Iris pigment epithelial cell (primary cell): ENCODE measurements around the gene SCGB1A1.
"Not testable (repeated sequence)": the region's sequence is repeated elsewhere in the genome, so short reads cannot be mapped to it uniquely, and the experiment has no call there.

ENCODE experiments used
- DNase-seq: peaks from one replicate; pipeline ENCODE4 v3.0.0-alpha.2; 2011; ENCODE audit warnings: low read depth

The SCGB1A1 gene

DNA sequence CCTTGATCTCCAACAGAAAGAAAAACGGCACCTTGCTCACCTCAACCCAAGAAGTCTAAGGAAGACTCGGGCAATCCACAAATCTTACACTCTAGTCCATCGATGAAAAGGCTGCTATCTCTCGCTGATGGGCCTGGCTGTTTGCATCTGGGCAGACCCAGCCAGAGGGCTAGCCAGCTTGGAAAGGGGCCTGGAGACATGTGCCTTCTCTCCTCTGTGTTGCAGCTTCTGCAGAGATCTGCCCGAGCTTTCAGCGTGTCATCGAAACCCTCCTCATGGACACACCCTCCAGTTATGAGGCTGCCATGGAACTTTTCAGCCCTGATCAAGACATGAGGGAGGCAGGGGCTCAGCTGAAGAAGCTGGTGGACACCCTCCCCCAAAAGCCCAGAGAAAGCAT lies 3.2 kb downstream of the SCGB1A1 start:
- DNase-seq: no peak

DNA sequence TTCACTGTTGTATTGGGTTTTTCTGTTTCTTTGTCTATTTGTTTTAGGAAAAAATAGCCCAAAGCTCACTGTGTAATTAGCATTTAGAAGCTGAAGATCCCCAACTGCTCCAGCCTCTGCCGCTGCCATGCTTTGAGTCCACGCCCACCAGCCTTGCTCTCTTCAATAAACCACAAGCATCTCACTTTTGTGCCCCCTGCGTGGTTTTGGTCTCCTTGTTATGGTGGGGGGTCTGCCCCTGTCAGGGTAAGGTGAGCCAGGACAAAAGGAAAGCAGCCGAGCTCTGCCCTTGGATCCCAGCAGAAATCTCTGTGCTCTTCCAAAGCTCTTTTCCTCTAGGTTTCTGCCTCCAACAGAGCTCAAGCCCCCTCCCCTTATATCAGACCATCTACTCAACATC lies 4.2 kb downstream of the SCGB1A1 start:
- no peak for DNase-seq

DNA sequence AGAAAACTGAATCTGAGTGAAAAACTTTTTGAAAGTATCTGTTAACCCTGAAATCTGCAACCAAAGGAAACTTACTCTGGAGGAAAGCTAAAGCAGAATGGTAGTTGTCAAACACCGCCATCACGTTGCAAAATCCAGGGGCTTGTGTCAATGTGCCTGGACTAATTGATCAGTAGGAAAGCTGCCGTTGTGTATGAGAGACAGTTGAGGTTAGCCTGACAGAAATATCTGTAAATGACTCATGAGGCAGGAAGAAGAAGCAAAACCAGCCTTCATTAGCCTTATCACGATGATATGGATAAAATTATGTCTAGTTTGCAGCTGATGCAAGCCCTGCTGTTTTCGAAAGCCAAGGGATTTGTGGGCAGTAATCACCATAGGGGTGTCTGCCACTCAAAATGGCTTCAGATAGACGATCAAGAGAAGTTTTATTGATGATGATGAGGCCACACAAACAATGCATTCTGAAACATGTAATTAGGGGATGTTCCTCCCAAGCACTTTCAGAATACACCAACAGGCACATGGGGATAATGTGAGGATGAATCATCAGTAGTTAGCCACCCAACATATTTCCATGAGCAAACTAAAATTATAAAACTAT lies 8.9 kb downstream of the SCGB1A1 start:
- peak; percentile 72 for DNase-seq

DNA sequence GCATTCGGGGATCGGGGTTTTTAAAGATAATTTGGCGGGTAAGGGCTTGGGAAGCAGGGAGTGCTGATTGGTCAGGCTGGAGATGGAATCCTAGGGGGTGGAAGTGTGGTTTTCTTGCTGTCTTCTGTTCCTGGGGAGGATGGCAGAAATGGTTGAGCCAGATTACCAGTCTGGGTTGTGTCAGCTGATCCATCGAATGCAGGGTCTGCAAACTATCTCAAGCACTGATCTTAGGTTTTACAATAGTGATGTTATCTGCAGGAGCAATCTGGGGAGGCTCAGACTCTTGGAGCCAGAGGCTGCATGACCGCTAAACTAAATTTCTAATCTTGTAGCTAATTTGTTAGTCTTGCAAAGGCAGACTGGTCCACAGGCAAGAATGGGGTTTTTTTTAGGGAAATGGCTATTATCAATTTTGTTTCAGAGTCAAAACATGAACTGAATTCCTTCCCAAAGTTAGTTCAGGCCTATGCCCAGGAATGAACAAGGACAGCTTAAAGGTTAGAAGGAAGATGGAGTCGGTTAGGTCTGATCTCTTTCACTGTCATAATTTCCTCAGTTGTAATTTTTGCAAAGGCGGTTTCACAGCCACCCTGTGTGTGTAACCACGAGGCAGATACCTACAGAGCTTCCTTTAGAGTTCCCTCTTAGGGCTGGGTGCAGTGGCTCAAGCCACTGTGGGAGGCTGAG lies 10.2 kb downstream of the SCGB1A1 start:
- DNase-seq: no peak

DNA sequence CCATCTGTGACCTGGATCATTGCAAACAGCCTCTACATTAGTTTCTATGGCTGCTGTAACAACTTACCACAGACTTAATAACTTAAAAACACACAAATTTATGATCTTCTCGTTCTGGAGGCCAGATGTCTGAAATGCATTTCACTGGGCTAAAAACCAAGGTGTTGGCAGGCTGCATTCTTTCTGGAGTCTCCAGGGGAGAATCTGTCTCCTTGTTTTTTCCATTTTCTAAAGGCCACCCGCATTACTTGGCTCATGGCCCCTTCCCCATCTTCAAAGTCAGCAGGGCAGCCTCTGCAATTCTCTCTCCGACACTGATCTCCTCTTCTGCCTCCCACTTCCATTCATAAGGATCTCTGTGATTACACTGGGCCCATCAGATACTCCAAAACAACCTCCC lies 11.6 kb downstream of the SCGB1A1 start:
- DNase-seq: no peak

DNA sequence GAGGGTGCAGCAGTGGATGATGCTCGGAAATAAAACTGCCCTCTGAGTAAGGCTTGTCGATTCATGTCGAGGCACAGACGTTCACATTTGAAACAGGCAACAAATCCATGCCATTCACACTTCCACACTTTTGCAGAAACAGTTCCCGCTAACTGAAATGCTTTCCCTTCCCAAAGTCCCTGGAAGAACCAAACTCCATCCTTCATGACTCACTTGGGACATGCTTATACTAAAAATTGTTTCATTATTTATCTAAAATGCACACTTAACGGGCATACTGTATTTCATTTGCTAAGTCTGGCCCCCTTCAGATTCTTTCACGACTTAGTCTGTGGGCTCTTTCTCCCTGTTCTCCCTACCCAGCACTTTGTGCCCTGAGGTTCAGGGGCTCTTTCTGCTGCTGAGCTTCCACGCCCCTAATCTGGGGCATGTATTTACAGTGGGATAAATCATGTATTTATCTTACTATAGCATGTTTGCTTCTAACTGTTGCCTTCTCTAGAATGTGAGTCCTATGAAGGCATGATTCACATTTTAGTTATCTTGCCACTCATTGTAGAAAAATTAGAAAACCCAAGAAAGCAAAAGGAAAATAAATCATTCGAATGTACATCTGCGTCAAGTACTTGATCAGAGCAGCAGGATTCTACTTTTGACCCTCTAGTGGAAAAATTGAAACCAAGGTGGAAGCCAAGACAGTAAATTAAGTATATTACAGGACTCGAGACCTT lies 12.5 kb downstream of the SCGB1A1 start:
- peak; percentile 90 for DNase-seq

DNA sequence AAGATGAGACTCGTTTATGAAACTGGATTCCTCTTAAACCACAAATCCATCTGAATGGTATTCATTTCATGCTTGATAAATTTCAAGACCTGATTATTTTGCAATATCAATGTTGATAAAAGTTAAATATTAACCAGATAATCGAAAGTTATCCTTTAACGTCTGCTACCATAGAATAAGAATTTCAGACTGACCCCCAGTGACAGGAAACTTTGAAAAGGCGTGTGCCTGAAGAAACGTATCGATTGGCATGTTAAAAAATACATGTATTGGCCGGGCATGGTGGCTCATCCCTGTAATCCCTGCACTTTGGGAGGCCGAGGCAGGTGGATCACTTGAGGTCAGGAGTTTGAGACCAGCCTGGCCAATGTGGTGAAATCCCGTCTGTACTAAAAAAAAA lies 13.9 kb downstream of the SCGB1A1 start:
- no peak for DNase-seq

DNA sequence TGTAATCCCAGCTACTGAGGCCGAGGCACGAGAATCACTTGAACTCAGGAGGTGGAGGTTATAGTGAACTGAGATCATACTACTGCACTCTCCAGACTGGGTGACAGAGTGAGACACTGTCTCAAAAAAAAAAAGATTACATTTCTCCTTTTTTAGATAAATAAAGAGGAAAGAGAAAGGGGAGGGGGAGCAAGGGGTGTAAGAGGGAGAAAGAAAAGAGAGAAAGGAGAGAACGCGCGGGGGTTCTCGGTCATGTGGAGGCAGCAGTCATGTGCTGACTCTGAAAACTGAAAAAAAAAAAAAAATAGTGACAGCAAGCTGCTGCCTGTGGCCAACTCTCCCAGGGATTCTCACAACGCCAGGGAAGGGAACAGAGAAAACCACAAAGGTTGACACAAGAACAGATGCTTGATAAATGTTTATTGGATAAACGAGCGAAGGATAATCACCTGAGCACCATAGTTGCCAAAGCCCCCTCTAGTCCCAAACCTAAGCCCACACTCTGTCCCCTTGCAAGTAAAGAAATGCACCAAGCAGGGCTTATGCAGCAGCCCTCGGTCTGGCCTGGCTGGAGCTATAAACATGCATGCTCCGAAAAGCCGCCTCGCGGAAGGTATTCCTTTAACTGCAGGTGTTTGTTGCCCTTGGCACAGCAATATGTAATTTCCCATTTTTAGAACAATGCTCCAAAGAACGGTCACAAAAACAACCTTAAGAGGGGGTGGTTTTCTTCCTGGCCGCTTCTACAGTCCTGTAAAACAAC lies 14.5 kb downstream of the SCGB1A1 start:
- no peak for DNase-seq

DNA sequence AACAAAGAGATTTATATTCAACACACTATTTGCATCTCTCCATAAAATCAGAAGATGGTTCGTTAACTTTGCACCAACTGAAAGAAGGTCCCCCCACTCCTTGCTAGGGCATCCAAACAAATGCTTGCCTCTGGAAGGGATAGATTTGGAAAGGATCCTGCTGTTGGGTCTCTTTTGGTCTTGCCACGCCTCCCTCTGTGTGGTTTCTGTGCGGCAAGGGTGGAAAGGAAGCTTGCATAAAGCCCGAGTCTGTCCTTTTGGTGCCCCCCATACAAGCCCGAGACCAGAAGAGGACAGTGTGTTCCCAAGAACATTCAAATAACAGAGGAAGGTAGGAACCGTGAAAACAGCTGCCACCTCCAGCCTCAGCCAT lies 15.1 kb downstream of the SCGB1A1 start:
- no peak for DNase-seq

DNA sequence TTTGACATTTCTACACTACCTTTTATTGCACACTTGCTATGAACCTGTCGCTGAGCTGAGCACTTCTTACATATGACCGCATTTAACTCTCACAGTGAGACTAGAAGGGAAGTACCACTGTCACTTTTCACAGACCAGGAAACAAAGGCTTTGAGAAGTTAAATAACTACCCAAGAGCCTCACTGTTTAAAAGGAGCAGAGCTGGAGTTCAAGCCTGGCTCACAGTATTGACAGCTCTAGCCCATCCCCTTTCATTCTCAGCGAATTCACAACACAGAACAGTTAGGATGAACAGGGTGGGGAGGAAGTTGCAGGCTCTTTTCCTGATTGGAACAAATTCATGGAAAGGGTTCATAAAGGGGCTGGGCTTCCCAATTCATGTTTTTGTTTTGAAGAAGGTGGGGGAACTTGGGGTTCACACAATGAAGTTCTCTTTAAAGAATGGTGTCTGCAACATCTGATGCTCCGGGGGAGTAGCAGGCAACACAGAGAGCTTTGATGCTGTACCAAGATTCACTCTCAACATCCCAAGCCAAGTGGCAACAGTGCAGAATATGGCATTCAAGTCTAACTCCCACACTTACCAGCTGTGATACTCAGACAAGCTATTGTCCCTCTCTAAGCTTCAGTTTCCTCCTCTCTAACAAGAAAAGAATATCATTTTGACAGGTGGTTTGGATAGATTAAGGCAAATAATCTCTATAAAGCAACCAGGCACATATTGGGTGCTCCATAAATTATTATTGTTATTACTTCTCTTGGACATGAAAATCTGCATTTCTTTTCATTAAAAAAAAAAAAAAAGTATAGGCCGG lies 17.2 kb downstream of the SCGB1A1 start:
- no peak for DNase-seq

DNA sequence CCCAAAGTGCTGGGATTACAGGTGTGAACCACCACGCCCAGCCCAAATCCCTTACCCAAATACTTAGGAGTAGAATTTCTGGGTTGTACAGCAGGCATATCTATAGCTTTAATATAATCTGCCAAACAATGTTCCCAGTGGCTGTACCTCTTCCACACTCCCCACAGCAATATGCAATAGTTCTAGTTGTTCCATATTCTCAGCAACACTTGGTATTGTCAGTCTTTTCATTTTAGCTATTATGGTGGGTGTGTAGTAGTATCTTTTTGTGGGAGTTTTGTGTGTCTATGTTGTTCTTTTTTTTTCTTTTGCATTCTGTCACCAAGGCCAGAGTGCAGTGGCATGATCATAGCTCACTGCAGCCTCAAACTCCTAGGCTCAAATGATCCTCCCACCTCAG lies 18.8 kb downstream of the SCGB1A1 start:
- DNase-seq: no peak

DNA sequence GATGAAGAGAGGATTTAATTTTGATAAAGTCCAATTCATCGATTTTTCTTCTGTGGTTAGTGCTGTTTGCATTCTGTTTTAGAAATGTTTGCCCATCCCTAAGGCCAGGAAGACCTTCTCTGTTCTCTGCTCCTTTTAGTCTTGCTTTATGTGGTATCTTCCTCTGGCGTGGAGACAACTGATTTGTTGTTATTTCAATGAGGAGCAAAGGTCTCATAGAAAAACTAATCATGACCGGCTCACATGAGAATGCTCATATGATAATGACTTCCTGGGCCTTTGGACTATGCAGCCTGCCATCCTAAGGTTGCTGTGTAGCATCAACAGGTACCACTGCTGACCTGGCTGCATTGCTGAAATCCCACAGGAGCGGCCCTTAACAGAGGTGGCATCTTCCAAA lies 19.8 kb downstream of the SCGB1A1 start:
- DNase-seq: no peak

DNA sequence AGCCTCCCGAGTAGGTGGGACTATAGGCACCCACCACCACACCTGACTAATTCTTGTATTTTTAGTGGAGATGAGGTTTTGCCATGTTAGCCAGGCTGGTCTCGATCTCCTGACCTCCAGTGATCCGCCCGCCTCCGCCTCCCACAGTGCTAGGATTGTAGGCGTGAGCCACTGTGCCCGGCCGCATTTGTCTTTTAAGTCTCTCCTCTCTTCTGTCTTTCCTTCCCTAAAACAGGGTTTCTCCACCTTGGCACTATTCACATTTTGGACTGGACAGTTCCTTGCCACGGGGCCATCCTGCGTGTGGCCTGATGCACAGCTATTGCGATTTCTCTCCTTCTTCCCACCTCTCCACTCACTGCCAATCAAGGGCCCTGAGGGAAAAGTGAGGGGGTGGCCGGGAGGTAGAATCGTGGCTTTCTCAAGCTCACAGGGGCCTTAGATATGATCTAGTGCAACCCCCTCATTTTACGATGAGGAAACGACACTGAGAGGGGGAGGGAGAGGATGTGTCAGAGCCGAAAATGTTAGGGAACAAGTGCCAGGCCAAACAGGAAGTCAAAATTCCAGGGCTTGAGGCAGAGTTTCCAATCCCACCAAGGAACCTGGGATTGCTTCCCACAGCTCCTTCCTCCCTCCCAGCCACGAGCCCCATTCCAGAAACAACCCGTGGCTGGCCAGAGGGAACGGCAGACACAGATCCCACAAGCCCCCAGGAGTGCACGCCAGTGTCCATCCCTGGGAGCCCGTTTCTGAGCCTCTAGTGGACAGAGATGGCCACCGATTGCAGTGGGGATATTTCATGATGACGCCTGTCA lies 21.2 kb downstream of the SCGB1A1 start:
- DNase-seq: no peak

DNA sequence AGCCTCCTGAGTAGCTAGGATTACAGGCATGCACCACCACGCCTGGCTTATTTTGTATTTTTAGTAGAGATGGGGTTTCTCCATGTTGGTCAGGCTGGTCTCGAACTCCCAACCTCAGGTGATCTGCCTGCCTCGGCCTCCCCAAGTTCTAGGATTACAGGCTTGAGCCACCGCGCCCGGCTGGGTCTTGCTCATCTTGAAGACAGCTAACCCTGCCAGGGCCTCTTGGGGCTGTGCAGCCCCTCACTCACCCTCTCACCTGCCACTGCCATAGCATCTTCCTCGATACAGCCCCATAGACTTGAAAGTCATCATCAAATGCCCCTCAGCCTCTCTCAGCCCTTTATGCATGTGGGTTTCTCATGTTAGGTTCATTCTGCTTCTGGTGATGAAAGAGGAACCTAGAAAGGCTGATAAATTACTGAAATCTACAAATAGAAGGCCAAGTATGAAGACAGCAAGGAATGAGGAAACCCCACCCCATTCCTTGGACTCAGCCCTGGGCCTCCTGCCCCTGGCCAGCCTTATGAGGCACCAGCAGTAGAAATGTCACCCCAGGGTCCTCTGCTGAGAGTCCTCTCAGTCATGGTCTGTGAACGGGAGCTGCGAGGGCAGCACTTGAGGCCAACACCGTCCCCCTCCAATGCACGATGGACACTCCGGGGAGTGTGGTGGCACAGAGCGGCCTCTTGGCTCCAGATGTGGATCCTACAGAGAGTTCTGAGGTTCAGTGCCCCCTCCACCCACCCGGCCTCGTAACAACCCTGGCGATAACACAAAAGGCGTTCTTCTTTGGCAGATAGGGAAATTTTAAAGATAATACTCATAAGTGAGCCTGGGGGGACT lies 24.8 kb downstream of the SCGB1A1 start:
- no peak for DNase-seq

DNA sequence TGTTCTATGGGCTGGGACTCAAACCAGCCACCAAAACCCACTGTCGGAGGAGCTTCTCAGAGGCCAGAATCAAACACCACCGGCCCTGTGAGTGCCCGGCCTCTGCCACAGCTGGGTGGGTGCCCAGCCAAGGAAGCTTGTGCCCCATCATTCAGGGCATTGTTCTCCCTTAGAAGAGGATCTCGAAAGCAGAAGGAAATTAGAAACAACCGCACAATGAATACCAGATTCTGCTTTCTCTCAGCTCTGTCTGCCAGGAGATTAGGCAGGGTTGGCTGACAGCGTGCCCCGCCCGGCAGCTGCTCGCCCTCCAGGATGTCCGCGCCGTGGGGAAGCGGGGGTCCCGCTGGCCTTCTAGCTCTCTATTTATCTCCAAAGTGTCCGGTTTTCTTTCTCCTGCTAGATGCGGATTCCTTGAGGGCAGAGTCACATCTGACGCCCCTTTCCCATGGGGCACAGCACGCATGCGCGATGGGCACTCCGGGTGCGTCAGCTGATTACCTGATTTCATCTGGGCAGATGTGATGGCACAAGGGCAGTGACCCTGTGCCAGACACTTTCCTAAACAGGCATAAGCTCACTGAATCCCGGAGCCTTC lies 25.5 kb downstream of the SCGB1A1 start:
- peak; percentile 44 for DNase-seq

DNA sequence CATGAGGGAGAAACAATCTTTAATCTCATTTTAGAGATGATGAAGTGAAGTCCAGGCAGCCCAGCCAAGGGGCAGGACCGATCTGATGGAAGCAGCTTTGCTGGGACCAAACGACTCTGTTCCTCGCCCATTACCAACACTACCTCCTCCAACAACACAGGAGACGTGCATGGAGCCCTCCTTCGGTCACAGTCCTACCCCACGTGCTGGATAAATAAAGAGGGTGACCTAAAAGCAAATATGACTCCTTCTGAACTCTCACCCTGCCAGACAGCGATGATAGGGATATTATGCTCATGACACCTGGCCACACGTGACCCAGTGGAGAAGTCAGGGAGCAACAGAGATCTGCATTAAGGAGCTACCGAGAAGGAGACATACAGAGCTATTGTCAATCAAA lies 26.0 kb downstream of the SCGB1A1 start:
- no peak for DNase-seq

DNA sequence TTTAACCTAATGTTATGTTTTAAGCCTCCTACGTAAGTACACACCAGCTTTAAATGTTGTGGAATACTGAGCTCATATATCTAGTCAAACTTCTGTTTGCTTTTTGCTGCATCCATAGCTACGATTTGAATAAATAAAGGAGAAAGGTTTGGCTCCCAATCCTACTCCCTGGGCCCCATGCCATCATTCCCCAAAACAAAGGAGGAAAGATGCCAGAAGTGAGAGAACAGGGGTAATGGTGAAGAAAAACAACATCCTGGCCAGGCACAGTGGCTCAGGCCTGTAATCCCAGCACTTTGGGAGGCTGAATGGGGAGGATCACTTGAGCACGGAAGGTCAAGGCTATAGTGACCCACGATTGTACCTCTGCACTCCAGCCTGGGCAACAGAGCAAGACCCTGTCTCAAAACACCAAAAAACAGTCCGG lies 26.5 kb downstream of the SCGB1A1 start:
- no peak for DNase-seq

DNA sequence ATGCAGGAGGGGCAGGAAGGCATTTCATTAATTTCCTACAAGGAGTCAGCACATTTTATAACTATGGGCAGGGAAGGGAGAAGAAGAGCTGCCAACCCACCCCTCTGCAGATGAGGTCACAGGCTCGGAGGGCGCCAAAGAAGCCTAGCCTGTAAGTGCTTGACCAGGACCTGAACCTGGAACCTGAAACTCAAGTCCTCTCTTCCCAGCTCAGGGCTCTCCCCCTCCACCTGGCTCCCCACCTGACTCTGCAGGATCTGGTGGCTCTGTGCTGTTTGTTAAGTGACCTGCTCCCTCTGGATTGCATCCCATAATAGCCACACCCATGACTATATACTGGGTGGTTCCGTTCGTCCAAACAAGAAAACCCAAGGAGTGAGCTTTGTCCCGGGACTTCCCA lies 27.3 kb downstream of the SCGB1A1 start:
- DNase-seq: no peak

DNA sequence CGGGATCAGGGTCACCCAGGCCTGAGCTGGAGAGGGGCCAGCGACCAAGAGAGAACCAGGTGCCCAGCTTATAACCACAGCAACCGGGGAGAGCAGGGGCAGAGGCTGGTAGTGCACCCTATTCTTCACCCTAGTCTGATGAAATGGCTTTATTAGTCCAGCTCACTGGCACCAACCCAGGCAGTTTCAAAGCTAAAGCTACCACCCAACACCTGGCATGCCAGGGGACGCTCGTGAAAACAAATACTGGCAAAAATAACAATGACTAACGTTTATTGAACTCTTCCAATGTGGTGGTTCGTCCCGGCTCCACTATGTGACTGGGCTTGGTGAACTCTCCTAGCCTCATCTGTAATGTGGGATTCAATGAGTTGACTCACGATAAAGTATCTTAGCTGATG lies 30.6 kb downstream of the SCGB1A1 start:
- no peak for DNase-seq

DNA sequence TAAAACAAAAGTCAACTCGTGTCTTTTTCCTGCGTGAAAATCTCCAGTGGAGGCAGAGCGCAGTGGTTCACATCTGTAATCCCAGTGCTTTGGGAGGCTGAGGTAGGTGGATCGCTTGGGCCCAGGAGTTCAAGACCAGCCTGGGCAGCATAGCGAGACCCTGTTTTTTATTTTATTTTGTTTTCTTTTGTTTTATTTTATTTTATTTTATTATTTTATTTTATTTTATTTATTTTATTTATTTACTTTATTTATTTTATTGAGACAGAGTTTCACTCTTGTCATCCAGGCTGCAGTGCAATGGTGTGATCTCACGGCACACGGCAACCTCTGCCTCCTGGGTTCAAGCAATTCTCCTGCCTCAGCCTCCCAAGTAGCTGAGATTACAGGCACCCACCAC lies 31.1 kb downstream of the SCGB1A1 start:
- not testable (repeated sequence) for DNase-seq
